ENCODE measurements around the gene HSD17B12. TPM values are rescaled to one million over a fixed set of nuclear protein-coding genes. Genes with fewer than 3 reads are reported as not detected.

Gene HSD17B12
- total RNA-seq, 2 experiments from 2014 or later: 70.9 to 138 TPM

- H3K4me2 ChIP-seq (ENCODE audit: low read length): no peak overlapping the region
- intact Hi-C loops (cut with micrococcal nuclease; ENCODE audit: unreplicated experiment): no loop called here
- no peaks in the 10 kb centered on the region for H3K4me1 ChIP-seq (ENCODE audit: insufficient read depth, low read length, poor library complexity, severe bottlenecking)
- no peaks in the 10 kb centered on the region for H3K9me3 ChIP-seq (ENCODE audit: low read length)
- peaks cover 39% of the 10 kb centered on the region for H3K36me3 ChIP-seq (ENCODE audit: insufficient read depth, low read length)
- H2AFZ ChIP-seq (ENCODE audit: low read length): no peak overlapping the region
- no peaks in the 10 kb centered on the region for H3K79me2 ChIP-seq (ENCODE audit: insufficient read depth, low read depth, low read length)
- H3K4me3 ChIP-seq (ENCODE audit: low read depth, low read length, poor library complexity, severe bottlenecking): no peak overlapping the region
- H4K20me1 ChIP-seq (ENCODE audit: insufficient read depth, low read length): no peaks in the 10 kb centered on the region
- TF ChIP-seq, protein P1, sequence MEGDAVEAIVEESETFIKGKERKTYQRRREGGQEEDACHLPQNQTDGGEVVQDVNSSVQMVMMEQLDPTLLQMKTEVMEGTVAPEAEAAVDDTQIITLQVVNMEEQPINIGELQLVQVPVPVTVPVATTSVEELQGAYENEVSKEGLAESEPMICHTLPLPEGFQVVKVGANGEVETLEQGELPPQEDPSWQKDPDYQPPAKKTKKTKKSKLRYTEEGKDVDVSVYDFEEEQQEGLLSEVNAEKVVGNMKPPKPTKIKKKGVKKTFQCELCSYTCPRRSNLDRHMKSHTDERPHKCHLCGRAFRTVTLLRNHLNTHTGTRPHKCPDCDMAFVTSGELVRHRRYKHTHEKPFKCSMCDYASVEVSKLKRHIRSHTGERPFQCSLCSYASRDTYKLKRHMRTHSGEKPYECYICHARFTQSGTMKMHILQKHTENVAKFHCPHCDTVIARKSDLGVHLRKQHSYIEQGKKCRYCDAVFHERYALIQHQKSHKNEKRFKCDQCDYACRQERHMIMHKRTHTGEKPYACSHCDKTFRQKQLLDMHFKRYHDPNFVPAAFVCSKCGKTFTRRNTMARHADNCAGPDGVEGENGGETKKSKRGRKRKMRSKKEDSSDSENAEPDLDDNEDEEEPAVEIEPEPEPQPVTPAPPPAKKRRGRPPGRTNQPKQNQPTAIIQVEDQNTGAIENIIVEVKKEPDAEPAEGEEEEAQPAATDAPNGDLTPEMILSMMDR (conservative IDR thresholded peaks at IDR 0.05; ENCODE audit: low read length): no peak
- TF ChIP-seq EZH2phosphoT487 (IDR thresholded peaks at IDR 0.05; ENCODE audit: borderline replicate concordance, low read depth, low read length): no peak
- POLR2A ChIA-PET: interaction anchor here (0.7 to 1.0 kb wide), 5 partner anchors 11 to 306 kb away, joined by 3 to 4 read pairs (median 3); no protein-coding TSS in a partner anchor
- CTCF ChIA-PET (ENCODE audit: unreplicated experiment): no interaction called here
- no peaks in the 10 kb centered on the region for H3K9me2 ChIP-seq (ENCODE audit: insufficient read depth, low read length)
- H3K27ac ChIP-seq (ENCODE audit: low read depth, low read length, poor library complexity, severe bottlenecking): no peak overlapping the region
- no TSS peak for BruUV-seq (replicated peaks)
- no peak for DNase-seq (ENCODE audit: low spot score)
These were observed 150.4 kb downstream of the HSD17B12 start for GRCh38 chr11:43830928-43831440.

DNA sequence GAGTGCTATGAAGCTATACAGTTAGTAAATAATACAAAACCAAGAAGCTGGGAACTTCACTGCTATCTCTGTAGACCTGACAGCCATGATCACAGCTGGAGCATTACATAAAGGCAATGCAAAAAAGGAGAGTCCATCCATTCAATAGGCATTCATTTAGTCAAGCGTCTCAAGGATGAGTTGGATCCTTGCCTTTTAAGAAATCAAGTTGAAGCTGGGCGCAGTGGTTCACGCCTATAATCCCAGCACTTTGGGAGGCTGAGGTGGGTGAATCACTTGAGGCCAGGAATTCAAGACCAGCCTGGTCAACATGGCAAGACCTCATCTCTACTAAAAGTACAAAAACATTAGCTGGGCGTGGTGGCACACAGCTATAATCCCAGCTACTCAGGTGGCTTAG, 152.0 kb downstream of the HSD17B12 start:
- H3K79me2 ChIP-seq (ENCODE audit: insufficient read depth, low read depth, low read length): no peaks in the 10 kb centered on the region
- intact Hi-C loops (cut with micrococcal nuclease; ENCODE audit: unreplicated experiment): no loop called here
- H3K9me3 ChIP-seq (ENCODE audit: low read length): no peaks in the 10 kb centered on the region
- no peak overlapping the region for H3K4me2 ChIP-seq (ENCODE audit: low read length)
- H3K4me3 ChIP-seq (ENCODE audit: low read depth, low read length, poor library complexity, severe bottlenecking): no peak overlapping the region
- no peaks in the 10 kb centered on the region for H4K20me1 ChIP-seq (ENCODE audit: insufficient read depth, low read length)
- H3K36me3 ChIP-seq (ENCODE audit: insufficient read depth, low read length): peaks cover 41% of the 10 kb centered on the region
- no peak overlapping the region for H3K27ac ChIP-seq (ENCODE audit: low read depth, low read length, poor library complexity, severe bottlenecking)
- ChIA-PET CTCF (ENCODE audit: unreplicated experiment) (no interaction called here), POLR2A (interaction anchor here (0.5 kb wide), 1 partner anchor 29 kb away, joined by 3 read pairs; no protein-coding TSS in a partner anchor)
- no peak for TF ChIP-seq EZH2phosphoT487 (IDR thresholded peaks at IDR 0.05; ENCODE audit: borderline replicate concordance, low read depth, low read length)
- TF ChIP-seq, protein P1 (conservative IDR thresholded peaks at IDR 0.05; ENCODE audit: low read length): no peak
- no peak for DNase-seq (ENCODE audit: low spot score)
- BruUV-seq (replicated peaks): no TSS peak
- no peaks in the 10 kb centered on the region for H3K4me1 ChIP-seq (ENCODE audit: insufficient read depth, low read length, poor library complexity, severe bottlenecking)
- no peaks in the 10 kb centered on the region for H3K9me2 ChIP-seq (ENCODE audit: insufficient read depth, low read length)
- H2AFZ ChIP-seq (ENCODE audit: low read length): no peak overlapping the region

GRCh38 chr11:43833657-43834073, 153.1 kb downstream of the HSD17B12 start:
- no peaks in the 10 kb centered on the region for H3K9me3 ChIP-seq (ENCODE audit: low read length)
- no peak overlapping the region for H3K4me2 ChIP-seq (ENCODE audit: low read length)
- no peak for TF ChIP-seq EZH2phosphoT487 (IDR thresholded peaks at IDR 0.05; ENCODE audit: borderline replicate concordance, low read depth, low read length)
- TF ChIP-seq, protein P1 (conservative IDR thresholded peaks at IDR 0.05; ENCODE audit: low read length): no peak
- BruUV-seq (replicated peaks): no TSS peak
- H3K4me3 ChIP-seq (ENCODE audit: low read depth, low read length, poor library complexity, severe bottlenecking): no peak overlapping the region
- CTCF ChIA-PET (ENCODE audit: unreplicated experiment): no interaction called here
- POLR2A ChIA-PET: interaction anchor here (0.7 kb wide), 1 partner anchor 251 kb away, joined by 3 read pairs; no protein-coding TSS in a partner anchor
- no peaks in the 10 kb centered on the region for H3K79me2 ChIP-seq (ENCODE audit: insufficient read depth, low read depth, low read length)
- no peak overlapping the region for H3K27ac ChIP-seq (ENCODE audit: low read depth, low read length, poor library complexity, severe bottlenecking)
- no peak for DNase-seq (ENCODE audit: low spot score)
- no peaks in the 10 kb centered on the region for H3K4me1 ChIP-seq (ENCODE audit: insufficient read depth, low read length, poor library complexity, severe bottlenecking)
- peaks cover 51% of the 10 kb centered on the region for H3K36me3 ChIP-seq (ENCODE audit: insufficient read depth, low read length)
- no peak overlapping the region for H2AFZ ChIP-seq (ENCODE audit: low read length)
- intact Hi-C loops (cut with micrococcal nuclease; ENCODE audit: unreplicated experiment): no loop called here
- no peaks in the 10 kb centered on the region for H3K9me2 ChIP-seq (ENCODE audit: insufficient read depth, low read length)
- no peaks in the 10 kb centered on the region for H4K20me1 ChIP-seq (ENCODE audit: insufficient read depth, low read length)

All from OCI-LY7 (cell line).